NAMALWA (cell line): Measurements from ENCODE around the gene NISCH.

Source experiments
- DNase-seq: peaks from one replicate; pipeline ENCODE4 v3.0.0-alpha.2; 2015; ENCODE audit warnings: low spot score

The NISCH gene

GRCh38 chr3:52455283-52456168 lies at the start of gene NISCH:
Gene NISCH (plus strand): TSS chr3:52455604. CDS start chr3:52455642, 38 bp downstream.
- DNase-seq: peak; percentile 75

DNA sequence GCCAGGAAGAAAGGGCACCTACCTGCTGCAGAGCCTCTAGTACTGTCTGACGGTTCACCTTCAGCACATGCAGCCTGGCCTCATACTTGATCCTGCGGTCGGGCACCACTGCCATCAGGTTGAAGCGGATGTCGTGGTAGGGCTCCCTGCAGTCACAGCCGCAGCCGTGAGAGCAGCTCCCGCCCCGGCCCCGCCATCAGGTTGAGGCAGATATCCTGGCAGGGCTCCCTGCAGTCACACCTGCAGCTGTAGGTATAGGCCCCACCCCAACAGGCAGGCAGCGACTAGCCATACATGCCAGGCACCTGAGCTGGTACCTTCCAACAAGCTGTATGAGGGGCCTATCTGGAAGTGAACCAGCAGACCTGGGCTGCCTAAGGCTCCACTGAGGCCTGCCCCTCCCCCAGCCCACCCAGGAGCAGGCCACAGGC lies 49.2 kb upstream of the NISCH start:
- DNase-seq: no peak

GRCh38 chr3:52406791-52407510 lies 48.5 kb upstream of the NISCH start:
- DNase-seq: no peak

GRCh38 chr3:52407779-52408178 lies 47.6 kb upstream of the NISCH start:
- DNase-seq: no peak

DNA sequence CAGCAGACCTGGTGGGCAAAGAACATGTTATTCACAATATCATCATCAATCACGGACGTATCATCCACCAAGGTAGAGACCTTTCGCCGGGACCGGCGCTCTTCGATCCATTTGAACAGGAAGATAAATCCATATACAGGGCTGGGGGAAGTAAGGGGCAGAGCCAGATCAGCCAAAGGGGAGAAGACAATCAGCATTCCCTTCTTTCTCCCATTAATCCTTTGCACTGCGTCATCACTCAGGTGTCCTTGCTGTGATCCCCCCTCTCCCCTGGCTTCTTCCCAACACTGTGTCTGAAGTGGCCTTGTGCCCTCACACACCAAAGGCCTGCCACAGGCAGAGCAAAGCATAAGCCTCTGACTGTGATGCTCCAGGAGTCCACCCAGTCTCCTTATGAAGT lies 46.9 kb upstream of the NISCH start:
- no peak for DNase-seq

GRCh38 chr3:52415800-52416199 lies 39.6 kb upstream of the NISCH start:
- DNase-seq: no peak

DNA sequence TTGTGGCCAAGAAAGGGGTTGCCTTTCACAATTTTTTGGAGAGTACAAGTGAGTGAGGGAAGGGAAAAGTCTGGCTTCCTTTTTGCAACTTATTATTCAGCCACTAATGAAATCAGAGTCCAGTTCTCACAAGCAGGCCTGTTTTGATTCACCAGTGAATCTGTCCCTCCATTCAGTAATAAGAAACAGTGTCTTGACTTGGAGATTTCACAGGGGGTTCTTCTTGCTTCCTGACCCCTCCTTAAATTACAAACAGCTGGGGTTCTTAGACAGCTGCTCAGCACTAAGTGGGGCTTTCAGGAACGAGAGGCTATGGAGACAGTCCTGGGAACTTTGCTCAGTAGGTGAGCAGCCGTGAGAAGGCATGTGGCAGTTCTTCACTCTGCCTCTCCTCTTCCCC lies 35.0 kb upstream of the NISCH start:
- DNase-seq: no peak

- DNase-seq: no peak
Observed at GRCh38 chr3:52422669-52423068, 32.7 kb upstream of the NISCH start.

GRCh38 chr3:52423173-52423572 lies 32.2 kb upstream of the NISCH start:
- DNase-seq: no peak

DNA sequence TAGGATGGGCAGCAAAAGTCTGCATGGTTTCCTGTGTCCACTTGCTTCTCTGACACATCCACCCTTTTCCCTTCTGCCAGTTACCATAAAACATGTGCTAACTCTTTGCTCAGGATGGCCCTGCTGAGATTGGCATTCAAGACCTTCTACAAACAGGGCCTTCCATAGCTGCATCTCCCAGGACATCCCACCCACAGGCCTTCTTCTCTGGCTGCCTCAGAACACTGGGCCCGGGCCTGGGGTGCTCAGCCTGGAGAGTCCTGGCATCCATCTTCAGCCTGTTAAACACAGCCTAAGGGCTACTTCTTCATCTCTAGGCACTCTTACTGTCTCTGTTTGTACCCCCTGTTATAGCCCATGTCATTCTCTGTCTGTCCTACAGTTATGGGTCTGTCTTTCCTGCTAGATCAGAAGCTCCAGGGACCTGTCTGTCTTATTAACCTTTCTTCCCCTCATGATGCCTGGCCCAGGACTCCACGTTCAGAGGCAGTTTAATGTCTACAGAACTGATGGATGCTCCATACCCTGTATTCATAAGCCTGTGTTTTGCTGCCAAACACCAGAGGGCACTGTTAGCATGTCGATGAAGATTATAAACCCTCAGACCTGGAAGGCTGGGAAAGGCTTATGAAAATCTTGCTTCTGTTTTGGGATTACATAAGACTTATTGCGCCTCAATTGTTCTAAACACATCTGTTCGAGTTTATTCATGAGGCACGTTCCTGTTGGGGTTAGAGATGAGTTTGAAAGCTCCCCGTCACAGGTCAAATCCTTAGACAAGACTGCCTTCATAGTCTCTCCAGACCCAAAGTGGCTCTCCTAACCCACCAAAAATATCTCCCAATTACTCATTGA lies 27.0 kb upstream of the NISCH start:
- DNase-seq: peak; percentile 53

- DNase-seq: no peak
Observed at GRCh38 chr3:52429031-52429430, 26.4 kb upstream of the NISCH start.

DNA sequence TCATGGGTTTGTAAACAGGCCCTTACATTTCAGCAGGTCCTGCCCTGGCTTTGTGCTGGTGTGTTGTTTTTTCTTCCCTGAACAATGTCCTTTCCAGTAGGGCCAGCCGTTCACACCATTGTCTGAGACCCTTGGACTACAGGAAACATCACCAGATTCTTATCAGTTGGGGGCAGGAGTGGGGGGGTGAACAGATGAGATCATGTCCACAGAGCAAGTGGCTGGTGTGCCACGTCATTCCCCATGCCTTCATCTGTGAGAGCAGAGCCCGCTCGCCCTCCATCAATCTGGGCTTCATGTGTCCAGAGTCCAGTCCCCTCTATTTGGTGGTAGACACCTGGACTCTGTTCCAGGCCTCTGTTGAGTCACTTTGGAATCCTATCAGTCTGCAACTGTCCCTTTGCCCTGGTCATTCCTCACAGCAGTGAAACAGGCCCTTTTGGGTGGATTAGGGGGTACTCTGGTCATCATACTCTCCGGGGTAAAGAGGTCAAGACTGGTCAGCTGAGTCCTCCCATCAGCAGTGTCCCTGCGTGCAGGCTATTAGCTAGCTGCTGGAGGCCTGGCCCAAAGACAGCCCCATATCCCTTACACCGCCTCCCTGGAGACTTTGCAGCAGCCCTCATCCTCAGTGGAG lies 25.5 kb upstream of the NISCH start:
- DNase-seq: no peak

DNA sequence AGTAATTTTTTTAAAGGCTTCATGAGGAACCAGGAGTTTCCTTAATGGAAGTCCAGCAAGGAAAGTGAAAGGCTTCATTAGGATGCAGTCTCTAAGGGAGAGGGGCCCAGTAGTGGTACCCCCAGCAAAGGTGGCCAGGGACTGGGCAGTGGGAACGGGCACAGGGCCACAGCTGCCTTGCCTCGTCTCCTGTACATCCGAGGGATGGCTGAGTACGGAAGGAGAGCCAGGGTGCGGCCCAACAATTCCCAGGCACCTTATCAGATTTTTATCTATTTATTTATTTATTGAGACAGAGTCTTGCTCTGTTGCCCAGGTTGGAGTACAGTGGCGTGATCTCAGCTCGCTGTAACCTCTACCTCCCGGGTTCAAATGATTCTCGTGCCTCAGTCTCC lies 25.0 kb upstream of the NISCH start:
- no peak for DNase-seq

DNA sequence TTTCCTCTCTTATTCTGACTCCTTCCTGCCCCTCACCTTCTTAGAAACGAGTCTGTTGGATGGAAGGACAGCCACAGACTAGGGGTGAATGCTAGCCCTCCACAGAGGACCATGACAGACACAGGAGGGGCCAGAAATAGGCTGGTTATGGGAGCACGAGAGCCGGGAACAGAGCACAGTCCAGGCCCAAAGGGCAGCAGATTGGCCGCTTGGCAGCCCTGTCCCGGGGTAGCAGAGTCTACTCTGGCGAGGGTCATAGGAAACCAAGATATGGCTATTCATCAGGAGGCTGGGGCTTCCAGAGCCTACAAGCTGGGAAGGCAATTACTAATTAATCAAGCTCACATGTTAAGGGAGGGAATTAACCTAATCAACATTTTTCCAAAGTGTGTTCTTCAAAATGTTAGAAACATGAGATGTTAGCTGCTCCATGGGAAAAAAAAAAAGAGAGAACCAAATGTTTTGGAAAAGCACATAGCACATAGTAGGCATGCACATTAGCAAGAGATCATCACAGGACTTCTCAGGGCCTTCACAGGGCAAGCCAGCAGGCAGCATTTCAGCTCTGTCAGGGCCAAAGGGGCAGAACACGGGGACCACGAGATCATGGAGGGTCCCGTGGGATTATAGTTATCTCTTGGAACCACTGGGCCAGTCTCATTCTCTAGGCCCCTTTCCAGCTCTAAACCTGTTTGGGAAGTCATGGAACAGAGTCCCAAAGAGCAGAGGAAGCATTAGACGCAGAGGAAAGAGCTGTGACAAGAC lies 23.8 kb upstream of the NISCH start:
- DNase-seq: no peak

DNA sequence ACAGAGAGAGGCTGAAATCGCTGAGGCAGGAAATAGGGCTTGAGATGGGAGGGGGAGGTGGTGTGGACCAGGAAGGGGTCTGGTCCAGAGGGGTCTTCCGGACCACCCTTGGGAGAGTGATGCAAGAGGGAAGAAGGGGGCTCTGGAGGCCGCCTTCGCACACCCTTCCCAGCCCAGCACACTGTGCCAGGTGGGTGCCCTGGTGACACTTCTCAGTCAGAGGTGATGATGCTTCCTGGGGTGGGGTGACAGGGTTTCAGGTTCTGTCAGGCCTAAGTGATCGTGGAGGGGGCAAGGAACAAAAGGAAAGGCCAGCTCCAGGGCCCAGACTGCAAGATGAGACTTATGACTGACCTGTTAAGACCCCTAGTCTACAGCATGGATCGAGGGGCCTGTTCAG lies 23.2 kb upstream of the NISCH start:
- DNase-seq: no peak

GRCh38 chr3:52432691-52433141 lies 22.7 kb upstream of the NISCH start:
- no peak for DNase-seq

DNA sequence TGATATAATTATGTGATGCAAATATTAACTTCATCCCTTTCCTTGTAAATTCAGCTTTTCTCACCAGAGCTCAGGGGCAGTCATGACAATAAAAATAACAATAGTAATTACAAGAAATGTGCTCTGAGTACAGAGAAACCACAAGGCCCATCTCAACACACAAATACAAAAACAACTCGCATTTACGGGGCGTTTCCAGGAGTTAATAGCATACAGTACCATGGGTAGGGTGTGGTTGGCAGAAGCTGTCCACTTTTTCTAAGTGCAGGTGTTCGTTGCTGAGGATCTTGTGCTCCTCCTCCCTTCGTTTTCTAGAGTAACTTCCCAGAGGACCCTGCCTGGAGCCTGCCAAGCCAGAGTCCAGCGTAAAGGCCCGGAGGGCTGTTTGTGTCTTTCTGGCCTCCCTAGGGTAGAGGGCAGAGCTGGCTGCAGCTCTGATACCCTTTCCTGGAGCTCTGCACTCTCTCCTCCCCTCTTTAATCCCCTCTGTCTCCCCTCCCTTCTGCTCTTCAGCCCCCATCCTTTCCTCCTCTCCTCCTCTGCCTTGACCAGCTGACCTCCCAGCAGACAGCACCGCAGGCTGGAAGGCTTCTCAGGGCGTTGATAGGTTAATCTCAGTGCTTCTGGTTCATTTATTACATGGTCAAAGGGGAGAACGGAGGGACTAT lies 21.9 kb upstream of the NISCH start:
- DNase-seq: no peak

GRCh38 chr3:52433996-52434479 lies 21.4 kb upstream of the NISCH start:
- no peak for DNase-seq

GRCh38 chr3:52434491-52435115 lies 20.8 kb upstream of the NISCH start:
- no peak for DNase-seq
